Upper lobe of left lung (tissue), 6 donors: ENCODE results near the gene PUDP. TPM values are rescaled to one million over a fixed set of nuclear protein-coding genes. Genes with fewer than 3 reads are reported as not detected.

Source experiments
- ATAC-seq, 2 donors: fragments of 200-7000 bp; cut with Tn5 transposase; one replicate each; pipeline ENCODE4 v1.9.1; 2022; ENCODE audit warnings: mild to moderate bottlenecking in 2 of 2, moderate library complexity in 2 of 2; ENCODE audit not compliant: low FRiP score in 2 of 2
- DNase-seq, 2 donors: peaks; one replicate each; pipeline ENCODE4 v3.0.0-alpha.2; 2019 to 2020
- H3K27ac ChIP-seq, 4 donors: fragments of 200-600 bp; sonication (generic); one replicate each; pipeline ENCODE4 v1.5.1; 2016 to 2019
- H3K27me3 ChIP-seq, 4 donors: fragments of 200-600 bp; sonication (generic); one replicate each; pipeline ENCODE4 v1.5.1; 2017 to 2019
- H3K36me3 ChIP-seq, 4 donors: fragments of 200-600 bp; sonication (generic); one replicate each; pipeline ENCODE4 v1.5.1; 2016 to 2019
- H3K4me1 ChIP-seq, 4 donors: fragments of 200-600 bp; sonication (generic); one replicate each; pipeline ENCODE4 v1.5.1; 2018 to 2019
- H3K4me3 ChIP-seq, 4 donors: fragments of 200-600 bp; sonication (generic); one replicate each; pipeline ENCODE4 v1.5.1; 2017 to 2019; ENCODE audit warnings: mild to moderate bottlenecking in 2 of 4, moderate library complexity in 1 of 4
- H3K9me3 ChIP-seq, 4 donors: fragments of 200-600 bp; sonication (generic); one replicate each; pipeline ENCODE4 v1.5.1; 2018 to 2019
- CTCF ChIP-seq, 6 experiments: fragments of 450-650 bp in 4 of 6; fragments of 200-600 bp in 2 of 6; sonication (generic) in 2 of 6; IDR thresholded peaks; one replicate each; pipeline ENCODE4 v1.5.1; 2016 to 2019; ENCODE audit warnings: antibody characterized with exemption in 6 of 6
- EP300 ChIP-seq, 4 donors: sonication (generic); formaldehyde crosslinking; IDR thresholded peaks; one replicate each; pipeline ENCODE4 v1.5.1; 2017; ENCODE audit warnings: antibody characterized with exemption in 4 of 4, control low read depth in 2 of 4
- POLR2A ChIP-seq, 4 donors: fragments of 450-650 bp; IDR thresholded peaks; one replicate each; pipeline ENCODE4 v1.5.1; 2016 to 2017; ENCODE audit warnings: antibody characterized with exemption in 4 of 4, mild to moderate bottlenecking in 2 of 4
- POLR2AphosphoS5 ChIP-seq, 2 donors: sonication (generic); formaldehyde crosslinking; IDR thresholded peaks; one replicate each; pipeline ENCODE4 v1.5.1; 2017; ENCODE audit warnings: antibody characterized with exemption in 2 of 2
- WGBS, 2 donors: methylation state at CpG; one replicate each; pipeline ENCODE4 v1.1.5; 2017 to 2018; 5-methylcytosine and 5-hydroxymethylcytosine counted together
- total RNA-seq, 6 donors: library from RNA; depleted of rRNA in 4 of 6; stranded (reverse); fragments of >200 nt in 4 of 6; gene quantifications; one replicate each; pipeline versions ENCODE4 v1.1.0 to v1.2.1, GENCODE V29; 2016 to 2021
- donor health status: DM: no; HTN: no; CAD: no; lungs with moderate emphysema.
- donor health status: DM: no; HTN: yes; CAD: no; lungs with severe emphysema.

PUDP gene
- total RNA-seq, 6 donors from 2014 or later, result 15.0 to 48.2 (median 25.8) TPM

- WGBS, 2 donors, result 87 to 100% methylated on average over 1 to 3 of the region's 3 CpGs
Observed at GRCh38 chrX:7170898-7171297, 22.9 kb upstream of the PUDP start.

GRCh38 chrX:7169627-7170026 lies 21.7 kb upstream of the PUDP start:
- 76% methylated on average over 3 of the region's 3 CpGs; no CpG with 5 or more reads in 1 of the 2 donors for WGBS, 2 donors

More at GRCh38 chrX:7170898-7171297, 22.9 kb upstream of the PUDP start:
- H3K4me3 ChIP-seq, result no peak overlapping the region
- TF ChIP-seq EP300 (IDR thresholded peaks at IDR 0.05) (no peak), CTCF (IDR thresholded peaks at IDR 0.05) (peak in 3 of 6 experiments; percentile 14 to 21 (median 21))
- H3K4me1 ChIP-seq, result no peaks in the 10 kb centered on the region
- ATAC-seq, result peak in 1 of 2 donors; percentile 20
- H3K36me3 ChIP-seq, result no peaks in the 10 kb centered on the region
- H3K27ac ChIP-seq, result no peak overlapping the region
- no peaks in the 10 kb centered on the region for H3K9me3 ChIP-seq
- peak in 1 of 2 donors; percentile 24 for DNase-seq
- no peaks in the 10 kb centered on the region for H3K27me3 ChIP-seq

GRCh38 chrX:7168371-7168770 lies 20.4 kb upstream of the PUDP start:
- H3K9me3 ChIP-seq, result no peaks in the 10 kb centered on the region
- H3K36me3 ChIP-seq, result no peaks in the 10 kb centered on the region
- TF ChIP-seq POLR2A (IDR thresholded peaks at IDR 0.05) (no peak), CTCF (IDR thresholded peaks at IDR 0.05) (no peak), EP300 (IDR thresholded peaks at IDR 0.05) (no peak), POLR2AphosphoS5 (IDR thresholded peaks at IDR 0.05) (no peak)
- no peak for ATAC-seq
- H3K27me3 ChIP-seq, result no peaks in the 10 kb centered on the region
- H3K4me1 ChIP-seq, result no peaks in the 10 kb centered on the region
- DNase-seq, result no peak
- no peak overlapping the region for H3K27ac ChIP-seq
- 100% methylated on average over 1 of the region's 1 CpG; no CpG with 5 or more reads in 1 of the 2 donors for WGBS, 2 donors
- no peak overlapping the region for H3K4me3 ChIP-seq

More at GRCh38 chrX:7169627-7170026, 21.7 kb upstream of the PUDP start:
- ATAC-seq (no peak), DNase-seq (no peak)
- TF ChIP-seq CTCF (IDR thresholded peaks at IDR 0.05), result no peak
- no peak for TF ChIP-seq POLR2A (IDR thresholded peaks at IDR 0.05)
- TF ChIP-seq POLR2AphosphoS5 (IDR thresholded peaks at IDR 0.05), result no peak
- TF ChIP-seq EP300 (IDR thresholded peaks at IDR 0.05), result no peak
- Histone ChIP-seq H3K9me3 (no peaks in the 10 kb centered on the region), H3K4me3 (no peak overlapping the region), H3K27me3 (no peaks in the 10 kb centered on the region), H3K4me1 (no peaks in the 10 kb centered on the region), H3K36me3 (no peaks in the 10 kb centered on the region), H3K27ac (no peak overlapping the region)

- TF ChIP-seq EP300 (IDR thresholded peaks at IDR 0.05), result no peak
- TF ChIP-seq CTCF (IDR thresholded peaks at IDR 0.05), result no peak
- TF ChIP-seq POLR2AphosphoS5 (IDR thresholded peaks at IDR 0.05), result no peak
- no peak for TF ChIP-seq POLR2A (IDR thresholded peaks at IDR 0.05)
- 72 to 77% methylated on average over 3 of the region's 3 CpGs for WGBS, 2 donors
- H3K4me3 ChIP-seq, result no peak overlapping the region
- DNase-seq (no peak), ATAC-seq (no peak)
- no peaks in the 10 kb centered on the region for H3K4me1 ChIP-seq
- no peaks in the 10 kb centered on the region for H3K36me3 ChIP-seq
- no peaks in the 10 kb centered on the region for H3K9me3 ChIP-seq
- no peak overlapping the region for H3K27ac ChIP-seq
- no peaks in the 10 kb centered on the region for H3K27me3 ChIP-seq
Observed at GRCh38 chrX:7164174-7164573, 16.2 kb upstream of the PUDP start.

- 89% methylated on average over 1 of the region's 1 CpG; no CpG with 5 or more reads in 1 of the 2 donors for WGBS, 2 donors
- no peaks in the 10 kb centered on the region for H3K9me3 ChIP-seq
- ATAC-seq, result no peak
- no peaks in the 10 kb centered on the region for H3K36me3 ChIP-seq
- TF ChIP-seq POLR2AphosphoS5 (IDR thresholded peaks at IDR 0.05) (no peak), EP300 (IDR thresholded peaks at IDR 0.05) (no peak), POLR2A (IDR thresholded peaks at IDR 0.05) (no peak), CTCF (IDR thresholded peaks at IDR 0.05) (no peak)
- DNase-seq, result no peak
- no peak overlapping the region for H3K4me3 ChIP-seq
- no peaks in the 10 kb centered on the region for H3K4me1 ChIP-seq
- H3K27ac ChIP-seq, result no peak overlapping the region
- no peaks in the 10 kb centered on the region for H3K27me3 ChIP-seq
Observed at GRCh38 chrX:7163146-7163677, 15.3 kb upstream of the PUDP start.
